Left ventricle myocardium superior (tissue), 1 donor: Measurements from ENCODE around the gene POC1A. TPM values are rescaled to one million over a fixed set of nuclear protein-coding genes. Genes with fewer than 3 reads are reported as not detected.
"Not testable (repeated sequence)": the region's sequence is repeated elsewhere in the genome, so short reads cannot be mapped to it uniquely, and the experiment has no call there.

Experiments used
- ATAC-seq: fragments of 200-7000 bp; cut with Tn5 transposase; one replicate; pipeline ENCODE4 v1.9.1; 2020; ENCODE audit warnings: mild to moderate bottlenecking, moderate library complexity
- DNase-seq: peaks from one replicate; pipeline ENCODE4 v3.0.0-alpha.2; 2020
- intact Hi-C: fragments of 100-400 bp; cut with micrococcal nuclease; formaldehyde crosslinking; loops from one replicate; pipeline ENCODE4 v1.11.0; 2022
- total RNA-seq: library from RNA; stranded (reverse); fragmentation: NEBNext Ultra II Directional; extraction: Animal tissue kit (Norgen Biotek cat#: 25700); gene quantifications from one replicate; pipeline ENCODE4 v1.2.1, GENCODE V29; 2021
- donor health status: DM: no; HTN: yes; CAD: no; lungs with severe emphysema.

POC1A gene
- total RNA-seq, 1 donor from 2014 or later, result 1.5 TPM

- DNase-seq, result no peak
- no peak for ATAC-seq
- intact Hi-C loops, result no loop called here
These were observed 8.1 kb upstream of the POC1A start for GRCh38 chr3:52162250-52162872.

- intact Hi-C loops, result no loop called here
- no peak for ATAC-seq
- no peak for DNase-seq
These were observed 5.3 kb upstream of the POC1A start for GRCh38 chr3:52159503-52159902.

- no peak for ATAC-seq
- intact Hi-C loops, result no loop called here
- DNase-seq, result no peak
These were observed 1.7 kb upstream of the POC1A start for GRCh38 chr3:52155912-52156311.

DNA sequence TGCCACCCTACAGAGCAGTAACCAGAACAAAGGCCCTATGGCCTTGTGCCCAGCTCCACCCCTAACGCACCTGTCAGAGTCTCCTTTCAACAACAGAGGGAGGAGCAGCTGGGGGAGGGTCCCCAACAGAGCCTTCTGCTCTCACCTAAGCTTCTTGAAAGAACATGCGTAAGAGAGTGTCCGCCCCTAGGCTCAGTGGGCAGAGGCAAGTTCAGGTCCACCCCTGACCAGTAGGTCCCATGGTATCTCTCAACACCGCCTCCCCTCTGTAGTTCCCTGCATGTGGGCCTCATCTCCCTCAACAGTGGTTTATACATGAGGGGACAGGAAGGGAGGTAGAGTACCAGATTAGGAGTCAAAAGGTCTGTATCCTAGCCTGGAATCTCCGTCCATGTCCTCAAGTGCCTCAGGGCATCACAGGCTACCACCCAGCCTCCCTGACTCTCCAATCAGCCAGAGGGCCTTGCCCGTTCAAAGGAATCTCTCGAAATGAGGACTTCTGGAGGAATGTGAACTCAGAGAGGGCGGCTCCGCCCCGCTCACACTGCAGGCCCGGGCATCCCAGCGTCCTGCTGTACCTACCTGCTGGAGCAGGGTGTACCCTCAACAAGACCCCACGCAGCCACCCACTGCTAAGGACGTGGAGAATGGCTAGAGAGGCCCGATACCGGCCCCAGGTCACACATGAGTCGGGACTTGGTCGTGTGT lies 680 bp downstream of the POC1A start:
- ATAC-seq (no peak), DNase-seq (no peak)
- intact Hi-C loops, result no loop called here

DNA sequence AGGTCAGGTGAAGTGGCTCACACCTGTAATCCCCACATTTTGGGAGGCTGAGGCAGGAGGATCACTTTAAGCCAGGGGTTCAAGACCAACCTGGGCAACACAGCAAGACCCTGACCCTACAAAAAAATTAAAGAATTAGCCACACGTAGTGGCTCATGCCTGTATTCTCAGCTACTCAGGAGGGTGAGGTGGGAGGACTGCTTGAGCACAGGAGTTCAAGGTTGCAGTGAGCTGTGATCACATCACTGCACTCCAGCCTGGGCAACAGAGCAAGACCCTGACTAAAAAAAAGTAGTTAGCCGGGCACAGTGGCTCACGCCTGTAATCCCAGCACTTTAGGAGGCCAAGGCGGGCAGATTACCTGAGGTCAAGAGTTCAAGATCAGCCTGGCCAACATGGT lies 2.2 kb downstream of the POC1A start:
- intact Hi-C loops, result not testable (repeated sequence)

GRCh38 chr3:52150860-52151259 lies 3.4 kb downstream of the POC1A start:
- DNase-seq (no peak), ATAC-seq (no peak)
- intact Hi-C loops, result no loop called here

More for the DNA sequence above, 2.2 kb downstream of the POC1A start:
- not testable (repeated sequence) for DNase-seq, ATAC-seq

DNA sequence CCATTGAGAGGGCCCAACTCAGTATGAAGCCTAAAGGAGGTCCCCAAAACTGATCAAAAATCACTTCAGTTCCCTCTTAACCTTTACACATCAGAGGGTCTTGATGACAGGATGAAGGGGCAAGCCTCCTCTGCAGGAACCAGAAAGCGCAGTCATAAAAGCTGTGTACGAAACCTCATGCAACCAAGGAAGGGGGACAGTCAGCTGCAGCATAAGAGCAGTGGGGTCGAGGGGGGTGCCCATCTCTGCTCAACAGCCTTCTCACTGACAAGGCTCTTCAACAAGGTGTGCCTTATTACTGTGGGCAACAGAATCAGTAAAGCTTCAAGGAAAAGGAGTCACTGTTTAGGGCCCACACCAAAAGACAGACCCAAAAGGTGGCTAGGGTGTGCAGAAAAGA lies 3.9 kb downstream of the POC1A start:
- no peak for ATAC-seq

DNA sequence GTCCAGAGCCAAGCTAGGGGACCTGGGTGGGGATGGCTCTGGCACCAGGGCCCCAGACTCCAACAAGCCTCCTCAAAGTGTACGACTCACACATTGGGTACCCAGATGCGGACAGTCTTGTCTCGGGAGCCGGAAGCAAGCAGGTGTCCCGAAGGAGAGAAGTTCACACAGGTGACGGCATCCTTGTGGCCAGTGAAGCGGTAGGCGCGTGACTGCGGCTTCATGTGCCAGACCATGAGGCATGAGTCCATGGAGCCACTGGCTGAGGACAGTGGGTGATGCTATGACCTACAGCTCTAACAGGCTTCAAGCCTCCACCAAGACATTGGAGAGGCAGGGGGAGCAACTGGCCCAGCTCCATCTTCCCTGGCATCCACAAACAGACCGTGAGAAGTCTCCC lies 4.5 kb downstream of the POC1A start:
- ATAC-seq (no peak), DNase-seq (no peak)
- intact Hi-C loops, result no loop called here

More for the DNA sequence above, 3.9 kb downstream of the POC1A start:
- intact Hi-C loops, result no loop called here
- DNase-seq, result no peak

- intact Hi-C loops, result no loop called here
- DNase-seq (no peak), ATAC-seq (no peak)
These were observed 5.2 kb downstream of the POC1A start for GRCh38 chr3:52149021-52149420.

DNA sequence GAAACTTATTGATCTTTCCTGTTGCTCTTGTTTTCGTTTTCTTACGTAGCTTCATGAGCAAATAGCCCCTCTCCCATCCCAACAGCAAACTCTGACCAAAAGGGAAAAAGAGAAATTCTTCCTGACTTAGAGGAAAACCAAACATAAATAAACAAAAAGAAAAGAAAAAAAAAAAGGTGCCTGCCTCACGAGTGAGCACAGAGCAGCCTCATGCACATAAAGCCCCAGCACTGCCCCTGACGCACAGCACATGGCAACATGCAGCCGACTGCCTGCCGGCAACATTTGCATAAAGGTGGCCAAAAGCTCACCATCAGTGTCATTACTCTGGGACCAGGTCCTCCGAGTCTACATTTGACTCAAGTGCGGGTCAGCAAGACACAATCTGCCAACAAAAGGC lies 6.4 kb downstream of the POC1A start:
- no peak for DNase-seq
- ATAC-seq, result no peak
- intact Hi-C loops, result no loop called here

- no peak for DNase-seq
- intact Hi-C loops, result no loop called here
- ATAC-seq, result no peak
These were observed 7.4 kb downstream of the POC1A start for GRCh38 chr3:52146811-52147210.

GRCh38 chr3:52146189-52146588 lies 8.0 kb downstream of the POC1A start:
- DNase-seq, result no peak
- no peak for ATAC-seq
- intact Hi-C loops, result no loop called here

- ATAC-seq (no peak), DNase-seq (no peak)
- intact Hi-C loops, result loop anchor here (2.0 kb wide), 1 partner anchor 141 kb away; no protein-coding TSS in a partner anchor
These were observed 8.5 kb downstream of the POC1A start for GRCh38 chr3:52145736-52146110.

DNA sequence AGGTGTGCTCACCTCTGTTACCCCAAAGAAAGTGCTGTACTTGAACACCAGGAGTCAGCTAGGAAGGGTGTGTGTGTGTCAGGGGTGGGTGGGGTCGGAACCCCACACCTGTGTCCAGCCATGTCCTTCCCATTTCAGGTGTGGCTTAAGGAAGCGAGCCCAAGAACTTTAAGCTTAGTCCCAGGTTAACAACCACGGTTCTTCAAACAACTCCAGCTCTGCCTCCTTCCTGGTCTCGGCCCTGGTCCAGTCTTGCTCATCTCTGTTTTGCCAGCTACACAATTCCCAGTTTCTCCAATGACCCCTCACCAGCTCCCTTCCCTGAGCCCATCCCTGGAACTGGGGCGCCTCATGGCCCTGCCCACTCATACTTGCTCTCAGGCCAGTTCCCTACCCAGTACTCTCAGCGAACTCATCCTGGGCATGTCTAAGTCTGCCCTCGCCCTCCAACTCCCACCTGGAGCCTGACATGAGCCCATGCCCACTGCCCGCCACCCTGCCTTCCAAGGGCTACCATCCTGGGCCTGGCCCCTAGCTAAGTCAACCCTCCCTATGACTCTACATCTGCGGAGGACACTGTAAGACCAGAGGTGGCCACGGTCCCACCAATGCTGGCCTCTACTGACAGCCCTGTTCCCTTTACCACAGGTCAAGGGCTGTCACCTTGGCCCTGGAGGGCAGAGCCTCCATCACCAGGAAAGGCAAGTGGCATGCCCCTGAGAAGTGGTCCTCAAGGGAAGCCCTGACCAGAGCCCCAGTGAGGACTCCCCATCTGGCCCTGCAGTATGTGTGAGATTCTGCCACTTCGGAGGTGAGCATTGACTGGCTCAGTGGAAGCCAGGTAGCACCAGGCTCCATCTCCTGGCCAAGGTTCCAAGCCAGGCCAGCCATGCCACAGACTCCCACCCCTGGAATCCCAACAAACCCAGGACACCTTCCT lies 9.2 kb downstream of the POC1A start:
- no peak for DNase-seq
- intact Hi-C loops, result loop anchor here (2.0 kb wide), 1 partner anchor 140 kb away; no protein-coding TSS in a partner anchor
- no peak for ATAC-seq

DNA sequence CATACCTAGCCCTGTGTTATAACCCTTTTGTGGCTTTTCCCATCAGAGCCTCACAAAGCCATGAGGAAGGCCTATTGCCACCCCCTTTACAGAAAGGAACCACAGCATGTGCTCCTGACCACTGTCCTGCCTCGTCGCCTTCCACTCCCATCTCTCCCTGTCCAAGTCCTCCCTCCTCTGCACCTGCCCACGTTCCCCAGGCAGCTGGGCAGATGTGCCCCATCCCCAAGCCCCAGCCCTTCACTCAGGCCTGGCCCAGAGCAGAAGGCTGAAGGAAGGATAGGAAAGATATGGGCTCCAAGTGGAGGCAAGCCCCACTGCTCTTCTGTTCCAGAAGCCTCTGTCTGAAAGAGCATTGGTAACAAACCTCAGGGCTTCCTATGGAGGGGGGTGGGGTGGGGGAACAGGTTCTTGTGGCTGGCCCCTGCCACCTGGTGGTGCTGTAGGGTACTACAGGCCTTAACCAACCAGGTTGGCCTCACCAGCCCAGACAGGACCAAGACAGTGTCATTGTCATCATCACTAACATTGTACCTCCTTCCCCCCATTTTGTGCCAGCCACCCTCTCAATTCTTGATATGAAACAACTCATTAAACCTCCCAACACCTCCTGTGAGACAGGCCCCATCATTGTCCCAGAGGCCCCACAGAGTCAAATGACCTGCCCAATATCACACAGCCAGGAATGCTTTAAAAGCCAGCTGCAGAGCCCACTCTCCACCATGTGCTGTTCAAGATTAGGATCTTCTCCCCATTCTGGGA lies 10.0 kb downstream of the POC1A start:
- peak; percentile 89 for DNase-seq
- peak; percentile 78 for ATAC-seq
- intact Hi-C loops, result loop anchor here (2.0 kb wide), 1 partner anchor 139 kb away; no protein-coding TSS in a partner anchor

DNA sequence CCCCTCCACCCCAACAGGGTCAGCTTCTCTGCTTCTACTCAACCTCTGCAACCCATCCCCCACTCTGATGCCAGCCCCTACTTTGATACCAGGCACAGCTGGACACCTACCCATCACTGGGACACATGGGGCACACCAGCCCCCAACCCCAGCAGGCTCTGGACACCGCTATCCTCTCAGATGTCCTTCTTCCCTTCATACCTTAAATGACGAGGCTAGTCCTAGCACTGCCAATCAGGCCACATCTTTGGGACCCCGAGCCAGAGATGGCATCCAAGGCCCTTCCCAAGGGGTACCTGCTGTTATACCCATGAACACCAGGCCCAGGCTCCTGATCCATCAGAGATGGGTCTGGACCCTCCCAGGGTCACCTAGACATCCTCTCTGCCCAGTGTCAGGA lies 10.6 kb downstream of the POC1A start:
- intact Hi-C loops, result loop anchor here (2.0 kb wide), 1 partner anchor 139 kb away; no protein-coding TSS in a partner anchor
- no peak for ATAC-seq
- DNase-seq, result peak; percentile 11

GRCh38 chr3:52143156-52143555 lies 11.1 kb downstream of the POC1A start:
- ATAC-seq (no peak), DNase-seq (peak; percentile 13)
- intact Hi-C loops, result no loop called here

GRCh38 chr3:52141751-52142150 lies 12.5 kb downstream of the POC1A start:
- no peak for DNase-seq
- ATAC-seq, result no peak
- intact Hi-C loops, result no loop called here

DNA sequence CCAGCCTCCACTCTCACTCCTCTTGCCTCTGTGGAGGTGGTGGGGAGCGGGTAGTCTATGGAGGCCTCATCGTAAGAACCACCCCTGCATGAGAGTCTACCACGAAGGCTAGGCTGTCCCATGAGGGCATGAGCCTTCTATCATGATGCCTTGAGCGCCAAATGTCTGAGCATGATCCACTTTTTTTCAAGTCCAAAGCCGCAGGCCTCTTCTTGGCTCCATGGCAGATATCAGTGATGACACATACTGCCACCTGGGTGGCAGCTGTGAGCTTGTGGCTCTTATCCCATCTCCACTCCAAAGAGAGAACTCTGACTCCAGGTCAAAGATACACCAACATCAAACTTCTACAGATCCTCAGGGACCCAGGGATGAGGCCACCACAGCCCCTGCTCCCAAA lies 13.5 kb downstream of the POC1A start:
- DNase-seq, result no peak
- intact Hi-C loops, result no loop called here
- no peak for ATAC-seq
